CD4-positive, alpha-beta T cell (primary cell): ENCODE results near the gene NRTN. TPM values are rescaled to one million over a fixed set of nuclear protein-coding genes. Genes with fewer than 3 reads are reported as not detected.

Source experiments
- ATAC-seq: fragments of 200-7000 bp; cut with Tn5 transposase; one replicate; pipeline ENCODE4 v1.10.0; 2022; ENCODE audit warnings: mild to moderate bottlenecking; ENCODE audit not compliant: poor library complexity
- CTCF ChIA-PET: fragments of 350-600 bp; sonication (Branson Sonifier 250); formaldehyde crosslinking; loops from one replicate; lab custom pipeline; 2021; ENCODE audit warnings: antibody characterized with exemption, inconsistent platforms; lab: Charles Lee
- POLR2A ChIA-PET: fragments of 350-600 bp; sonication (Branson Sonifier 250); formaldehyde crosslinking; loops from one replicate; lab custom pipeline; 2021; ENCODE audit warnings: antibody characterized with exemption, inconsistent platforms; lab: Charles Lee
- DNase-seq, 14 experiments: peaks; one replicate each; pipeline ENCODE4 v3.0.0-alpha.2; 2013 to 2020; ENCODE audit warnings: mixed read lengths in 2 of 14
- H3K27ac ChIP-seq, 2 donors: one replicate each; pipeline versions ENCODE4 v1.5.1 to v1.7.0; 2013; ENCODE audit warnings: low read length in 2 of 2, low read depth in 1 of 2, mild to moderate bottlenecking in 1 of 2
- H3K27me3 ChIP-seq, 2 experiments: 1 replicate in 1 of 2; 2 replicates in 1 of 2; pipeline versions ENCODE4 v1.6.1 to v1.7.0; 2013; ENCODE audit warnings: low read length in 2 of 2, control low read depth in 1 of 2, mild to moderate bottlenecking in 1 of 2, moderate library complexity in 1 of 2; ENCODE audit not compliant: insufficient read depth in 2 of 2, control insufficient read depth in 1 of 2
- H3K36me3 ChIP-seq: one replicate; pipeline ENCODE4 v1.6.1; 2013; ENCODE audit warnings: low read length, control low read depth; ENCODE audit not compliant: insufficient read depth
- H3K4me1 ChIP-seq: one replicate; pipeline ENCODE4 v1.6.1; 2013; ENCODE audit warnings: low read length, control low read depth; ENCODE audit not compliant: insufficient read depth
- H3K4me3 ChIP-seq: one replicate; pipeline ENCODE4 v1.5.1; 2013; ENCODE audit warnings: mild to moderate bottlenecking, low read length, moderate library complexity
- H3K9me3 ChIP-seq, 2 experiments: 1 replicate in 1 of 2; 2 replicates in 1 of 2; pipeline versions ENCODE4 v1.6.1 to v1.7.0; 2013; ENCODE audit warnings: low read length in 2 of 2, mild to moderate bottlenecking in 2 of 2, control low read depth in 1 of 2, moderate library complexity in 1 of 2; ENCODE audit not compliant: control insufficient read depth in 1 of 2, insufficient read depth in 1 of 2
- H3K27ac Mint-ChIP-seq: one replicate; pipeline ENCODE4 v1.8.0; 2020; ENCODE audit warnings: mixed read lengths
- H3K27me3 Mint-ChIP-seq: one replicate; pipeline ENCODE4 v1.8.0; 2021; ENCODE audit warnings: mixed read lengths
- H3K36me3 Mint-ChIP-seq: one replicate; pipeline ENCODE4 v1.8.0; 2021; ENCODE audit warnings: low read depth, mixed read lengths
- H3K4me1 Mint-ChIP-seq: one replicate; pipeline ENCODE4 v1.8.0; 2021; ENCODE audit warnings: low read depth, mixed read lengths
- H3K4me3 Mint-ChIP-seq: one replicate; pipeline ENCODE4 v1.8.0; 2020; ENCODE audit warnings: mild to moderate bottlenecking, mixed read lengths
- H3K9me3 Mint-ChIP-seq: one replicate; pipeline ENCODE4 v1.8.0; 2020; ENCODE audit warnings: mixed read lengths
- CTCF ChIP-seq: fragments of 200-600 bp; IDR thresholded peaks from one replicate; pipeline ENCODE4 v1.8.0; 2022; ENCODE audit warnings: antibody characterized with exemption, mild to moderate bottlenecking
- intact Hi-C, 2 experiments: fragments of 100-400 bp; cut with DNase I in 1 of 2; cut with micrococcal nuclease in 1 of 2; formaldehyde crosslinking; loops; one replicate each; pipeline versions ENCODE4 v1.15.1 to v1.9.0; 2023 to 2025; cut with DNase I, micrococcal nuclease
- total RNA-seq, 174 experiments: library from RNA in 2 of 174; stranded (reverse) in 2 of 174; gene quantifications; one replicate each; pipeline ENCODE4 v1.2.3 and lab custom pipeline; 2021 to 2026

NRTN gene
- total RNA-seq, 2 experiments from 2014 or later = 1.5 to 1.6 TPM

GRCh38 chr19:5877882-5878281 lies 73.0 kb downstream of the NRTN start:
- POLR2A ChIA-PET = no interaction called here
- H3K4me3 Mint-ChIP-seq = no peak overlapping the region

More at GRCh38 chr19:5877882-5878281, 73.0 kb downstream of the NRTN start:
- no peak for TF ChIP-seq CTCF
- Histone ChIP-seq H3K36me3 (no peaks in the 10 kb centered on the region), H3K27ac (no peak overlapping the region), H3K9me3 (no peaks in the 10 kb centered on the region), H3K4me1 (no peaks in the 10 kb centered on the region), H3K4me3 (no peak overlapping the region), H3K27me3 (peaks cover 20 to 24% of the 10 kb centered on the region in 2 experiments)
- Mint-ChIP-seq H3K27ac (no peak overlapping the region), H3K36me3 (no peaks in the 10 kb centered on the region), H3K27me3 (peaks cover 5% of the 10 kb centered on the region), H3K9me3 (no peaks in the 10 kb centered on the region), H3K4me1 (no peaks in the 10 kb centered on the region)
- intact Hi-C loops = no loop called here
- ATAC-seq (no peak), DNase-seq (no peak)
- CTCF ChIA-PET = no interaction called here

Other genes starting within 250 kb of the NRTN start
- 1 to 10 TPM in 1 of 2 experiments, under 1 TPM in 1; 0.74 to 1.6 TPM for gene TINCR, start 237.1 kb upstream of the NRTN start, total RNA-seq
- 100 to 1,000 TPM; 238 to 246 TPM for gene SAFB2, start 182.3 kb upstream of the NRTN start, total RNA-seq
- gene SAFB, start 182.0 kb upstream of the NRTN start, total RNA-seq = 100 to 1,000 TPM; 195 to 200 TPM
- gene MICOS13, start 124.6 kb upstream of the NRTN start, total RNA-seq = 10 to 100 TPM; 21.7 to 23.0 TPM
- gene HSD11B1L, start 124.0 kb upstream of the NRTN start, total RNA-seq = 1 to 10 TPM; 2.4 to 2.9 TPM
- 1,000 to 10,000 TPM; 1,509 to 1,565 TPM for gene RPL36, start 114.8 kb upstream of the NRTN start, total RNA-seq
- 10 to 100 TPM; 88.7 to 91.0 TPM for gene LONP1, start 84.9 kb upstream of the NRTN start, total RNA-seq
- gene CATSPERD, start 84.4 kb upstream of the NRTN start, total RNA-seq = not detected
- 1 to 10 TPM; 3.1 to 4.9 TPM for gene PRR22, start 20.3 kb upstream of the NRTN start, total RNA-seq
- gene DUS3L, start 13.9 kb upstream of the NRTN start, total RNA-seq = 100 to 1,000 TPM; 150 to 170 TPM
- under 1 TPM in 1 of 2 experiments, not detected in 1; 0.17 TPM for gene FUT6, start 34.6 kb downstream of the NRTN start, total RNA-seq
- gene FUT3, start 46.4 kb downstream of the NRTN start, total RNA-seq = under 1 TPM; 0.61 to 0.85 TPM
- gene FUT5, start 65.5 kb downstream of the NRTN start, total RNA-seq = 1 to 10 TPM; 7.9 to 8.7 TPM
- 10 to 100 TPM; 94.3 to 96.7 TPM for gene NDUFA11, start 98.7 kb downstream of the NRTN start, total RNA-seq
- 10 to 100 TPM; 23.4 to 25.3 TPM for gene VMAC, start 99.8 kb downstream of the NRTN start, total RNA-seq
- 10 to 100 TPM; 43.2 to 44.2 TPM for gene CAPS, start 109.2 kb downstream of the NRTN start, total RNA-seq
- gene RANBP3, start 173.1 kb downstream of the NRTN start, total RNA-seq = 10 to 100 TPM; 82.7 to 88.7 TPM